ENCODE results near the gene CYP27B1. TPM values are rescaled to one million over a fixed set of nuclear protein-coding genes. Genes with fewer than 3 reads are reported as not detected.

The CYP27B1 gene
- total RNA-seq, 1 donor from 2014 or later: 5.2 TPM

DNA sequence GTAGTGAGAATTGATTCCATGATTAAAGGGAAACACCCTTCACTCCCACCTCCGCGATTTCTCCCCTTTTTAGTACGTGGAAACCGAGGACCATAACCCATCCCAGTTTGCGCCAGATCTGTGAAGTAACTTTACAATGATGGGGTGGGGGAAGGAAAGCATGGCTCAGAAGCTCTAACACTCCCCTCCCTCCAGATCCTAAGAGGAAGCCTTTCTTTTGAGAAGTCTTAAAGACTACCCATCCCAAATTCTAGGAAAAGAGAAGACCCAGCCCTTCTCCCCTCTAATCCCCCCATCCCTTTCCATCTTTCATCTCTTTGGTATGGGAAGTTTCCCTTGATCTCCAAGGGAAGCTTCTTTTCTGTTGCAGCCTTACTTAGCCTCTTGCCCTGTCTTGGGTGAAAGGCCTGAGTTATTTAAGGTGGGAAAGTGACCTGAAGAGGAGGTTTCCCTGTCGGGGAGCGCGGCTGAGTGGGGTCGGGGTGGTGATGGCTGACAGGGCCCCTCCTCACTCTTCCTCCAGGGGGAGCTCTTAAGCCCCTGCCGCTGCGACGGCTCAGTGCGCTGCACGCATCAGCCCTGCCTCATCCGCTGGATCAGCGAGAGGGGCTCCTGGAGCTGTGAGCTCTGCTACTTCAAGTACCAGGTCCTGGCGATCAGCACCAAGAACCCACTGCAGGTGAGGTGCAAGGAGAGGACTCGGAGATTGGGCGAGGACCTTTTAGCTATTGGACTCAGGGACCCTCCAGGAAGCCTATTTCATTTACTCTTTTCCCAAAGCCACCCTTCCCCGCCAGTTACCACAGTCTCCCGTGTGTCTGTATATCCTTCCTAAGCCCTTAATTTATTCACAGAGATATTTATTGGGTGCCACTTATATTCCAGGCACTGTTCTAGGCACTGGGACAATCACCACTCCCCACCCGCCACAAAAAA, 10.2 kb downstream of the CYP27B1 start:
- Histone ChIP-seq H3K27me3 (ENCODE audit: control insufficient read depth, insufficient read depth, low read length) (no peaks in the 10 kb centered on the region), H3K4me3 (ENCODE audit: low read depth, low read length) (no peak overlapping the region), H3K36me3 (ENCODE audit: control insufficient read depth, insufficient read depth, low read length) (peaks cover 3% of the 10 kb centered on the region)
- TF ChIP-seq, protein P1, sequence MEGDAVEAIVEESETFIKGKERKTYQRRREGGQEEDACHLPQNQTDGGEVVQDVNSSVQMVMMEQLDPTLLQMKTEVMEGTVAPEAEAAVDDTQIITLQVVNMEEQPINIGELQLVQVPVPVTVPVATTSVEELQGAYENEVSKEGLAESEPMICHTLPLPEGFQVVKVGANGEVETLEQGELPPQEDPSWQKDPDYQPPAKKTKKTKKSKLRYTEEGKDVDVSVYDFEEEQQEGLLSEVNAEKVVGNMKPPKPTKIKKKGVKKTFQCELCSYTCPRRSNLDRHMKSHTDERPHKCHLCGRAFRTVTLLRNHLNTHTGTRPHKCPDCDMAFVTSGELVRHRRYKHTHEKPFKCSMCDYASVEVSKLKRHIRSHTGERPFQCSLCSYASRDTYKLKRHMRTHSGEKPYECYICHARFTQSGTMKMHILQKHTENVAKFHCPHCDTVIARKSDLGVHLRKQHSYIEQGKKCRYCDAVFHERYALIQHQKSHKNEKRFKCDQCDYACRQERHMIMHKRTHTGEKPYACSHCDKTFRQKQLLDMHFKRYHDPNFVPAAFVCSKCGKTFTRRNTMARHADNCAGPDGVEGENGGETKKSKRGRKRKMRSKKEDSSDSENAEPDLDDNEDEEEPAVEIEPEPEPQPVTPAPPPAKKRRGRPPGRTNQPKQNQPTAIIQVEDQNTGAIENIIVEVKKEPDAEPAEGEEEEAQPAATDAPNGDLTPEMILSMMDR (IDR thresholded peaks at IDR 0.05; ENCODE audit: insufficient read depth, low read length, poor library complexity, severe bottlenecking): peak; percentile 83
- DNase-seq (ENCODE audit: low read depth): no peak

DNA sequence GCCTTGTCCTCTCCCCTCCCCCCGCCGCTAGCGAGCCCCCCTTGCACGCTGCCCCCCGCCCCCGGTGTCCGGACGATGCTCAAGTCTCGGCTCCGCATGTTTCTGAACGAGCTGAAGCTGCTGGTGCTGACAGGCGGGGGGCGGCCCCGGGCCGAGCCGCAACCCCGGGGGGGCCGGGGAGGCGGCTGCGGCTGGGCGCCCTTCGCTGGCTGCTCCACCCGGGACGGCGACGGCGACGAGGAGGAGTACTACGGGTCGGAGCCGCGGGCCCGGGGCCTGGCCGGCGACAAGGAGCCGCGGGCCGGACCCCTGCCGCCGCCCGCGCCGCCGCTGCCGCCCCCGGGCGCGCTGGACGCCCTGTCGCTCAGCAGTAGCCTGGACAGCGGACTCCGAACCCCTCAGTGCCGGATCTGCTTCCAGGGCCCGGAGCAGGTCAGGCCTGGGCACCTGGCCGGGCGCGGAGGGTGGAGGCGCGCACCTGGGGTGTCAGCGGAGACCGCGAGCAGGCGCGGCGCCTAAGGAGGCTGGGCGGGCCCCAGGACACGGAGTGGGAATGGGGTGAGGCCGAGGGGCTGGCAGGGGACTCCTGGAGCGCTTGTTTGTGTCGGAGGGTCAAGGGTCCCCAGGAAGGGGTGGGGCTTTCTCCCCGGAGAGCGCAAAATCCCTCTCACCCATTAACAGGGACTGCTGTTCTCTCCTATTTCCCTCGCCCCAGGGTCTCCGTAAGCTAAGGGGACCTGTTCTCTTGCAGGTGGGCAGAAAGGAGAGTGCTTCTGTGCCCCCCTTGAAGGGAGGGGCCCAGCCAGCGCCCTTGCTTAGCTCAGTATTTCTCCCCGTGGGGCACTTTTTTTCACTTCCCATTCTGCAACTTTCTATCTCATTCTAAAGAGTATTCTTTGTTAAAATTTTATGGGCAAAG, 11.2 kb downstream of the CYP27B1 start:
- DNase-seq (ENCODE audit: low read depth): no peak
- TF ChIP-seq, protein P1 (IDR thresholded peaks at IDR 0.05; ENCODE audit: insufficient read depth, low read length, poor library complexity, severe bottlenecking): no peak
- no peaks in the 10 kb centered on the region for H3K27me3 ChIP-seq (ENCODE audit: control insufficient read depth, insufficient read depth, low read length)

DNA sequence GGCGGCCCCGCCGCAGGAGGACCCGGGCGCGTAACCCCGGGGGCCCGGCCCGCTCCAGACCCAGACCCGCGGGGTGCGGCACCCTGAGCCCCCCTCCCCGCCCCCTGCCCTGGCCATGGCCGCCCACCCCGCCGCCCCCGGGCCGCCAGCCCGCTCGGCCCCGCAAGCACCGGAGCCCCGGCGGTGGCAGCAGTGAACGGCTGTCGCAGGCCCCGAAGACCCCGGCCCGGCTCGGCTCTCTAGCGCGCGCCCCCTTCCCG, 11.8 kb downstream of the CYP27B1 start:
- DNase-seq (ENCODE audit: low read depth): no peak
- Histone ChIP-seq H3K4me3 (ENCODE audit: low read depth, low read length) (peak overlapping the region; percentile 62), H3K27me3 (ENCODE audit: control insufficient read depth, insufficient read depth, low read length) (no peaks in the 10 kb centered on the region), H3K36me3 (ENCODE audit: control insufficient read depth, insufficient read depth, low read length) (peaks cover 3% of the 10 kb centered on the region)
- TF ChIP-seq, protein P1 (IDR thresholded peaks at IDR 0.05; ENCODE audit: insufficient read depth, low read length, poor library complexity, severe bottlenecking): no peak

More for the DNA sequence above, 11.2 kb downstream of the CYP27B1 start:
- peaks cover 3% of the 10 kb centered on the region for H3K36me3 ChIP-seq (ENCODE audit: control insufficient read depth, insufficient read depth, low read length)
- peak overlapping the region; percentile 62 for H3K4me3 ChIP-seq (ENCODE audit: low read depth, low read length)

DNA sequence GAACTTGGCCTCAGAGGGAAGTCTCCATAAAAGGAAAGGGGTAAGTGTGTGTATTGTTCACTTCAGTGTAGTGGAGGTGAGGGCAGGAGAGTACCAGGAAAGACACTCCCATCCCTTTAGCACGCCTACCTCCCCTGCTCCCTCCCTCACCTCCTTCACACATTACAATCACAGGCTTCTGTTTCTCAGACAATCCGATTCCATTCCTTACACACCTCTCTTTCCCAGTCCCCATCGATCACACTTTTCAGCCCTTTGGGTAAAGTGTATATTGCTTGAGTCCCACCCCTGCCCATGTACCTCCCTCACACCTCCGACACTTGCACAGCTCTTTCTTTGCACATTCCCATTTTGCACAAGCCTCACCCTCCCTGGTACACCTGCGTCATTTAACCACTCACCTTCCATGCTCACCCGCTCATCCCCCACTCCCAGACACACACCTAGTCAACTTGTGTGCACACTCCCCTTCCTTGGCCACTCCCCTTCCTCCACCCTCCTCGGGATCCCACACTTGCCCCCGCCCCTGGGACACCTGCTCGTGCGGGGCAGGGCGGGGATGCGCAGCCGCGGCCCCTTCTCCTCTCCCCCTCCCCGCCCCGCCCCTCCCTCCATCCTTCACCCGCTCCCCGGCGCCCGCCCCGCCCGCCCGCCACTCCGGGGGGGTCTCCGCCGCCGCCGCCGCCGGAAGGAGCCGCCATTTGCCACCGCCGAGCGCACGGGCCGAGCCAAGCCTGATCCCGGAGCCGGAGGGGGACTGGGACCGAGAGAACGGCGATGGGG, 12.3 kb downstream of the CYP27B1 start, which contains the start of gene MARCHF9:
MARCHF9 (plus strand) TSS at position 693 of the 783 bp plus-strand sequence. CDS start 426 bp downstream, outside the sequence.
- TF ChIP-seq, protein P1 (IDR thresholded peaks at IDR 0.05; ENCODE audit: insufficient read depth, low read length, poor library complexity, severe bottlenecking): no peak

DNA sequence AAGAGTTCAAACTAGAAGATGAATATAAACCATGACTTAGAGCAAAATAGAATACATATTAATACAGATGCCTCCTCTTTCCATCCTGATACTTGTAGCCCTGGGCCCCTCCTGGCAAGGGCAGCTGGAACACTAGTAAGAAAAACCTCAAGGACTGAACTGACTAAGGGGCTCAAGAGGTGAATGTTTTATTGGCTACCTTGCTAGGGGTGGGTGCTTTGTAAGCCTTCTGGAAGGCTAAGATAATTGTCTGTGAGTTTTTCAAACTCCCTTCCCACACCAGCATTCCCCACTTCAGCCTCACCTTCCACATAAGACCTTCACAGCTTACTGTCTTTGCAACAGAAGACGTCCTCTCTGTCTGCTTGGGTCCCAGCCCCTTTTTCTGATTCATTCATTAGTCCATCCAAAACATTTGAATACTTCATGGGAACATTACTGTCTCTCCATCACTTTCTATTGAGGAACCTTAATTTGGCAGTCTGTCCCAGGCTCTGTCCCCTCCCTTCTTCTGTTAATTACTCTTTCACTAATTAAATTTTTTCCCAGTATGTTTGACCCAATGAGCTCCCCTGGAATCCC, 13.0 kb downstream of the CYP27B1 start:
- no peak overlapping the region for H3K4me3 ChIP-seq (ENCODE audit: low read depth, low read length)
- TF ChIP-seq, protein P1 (IDR thresholded peaks at IDR 0.05; ENCODE audit: insufficient read depth, low read length, poor library complexity, severe bottlenecking): no peak
- no peak for DNase-seq (ENCODE audit: low read depth)
- H3K36me3 ChIP-seq (ENCODE audit: control insufficient read depth, insufficient read depth, low read length): peaks cover 4% of the 10 kb centered on the region
- no peaks in the 10 kb centered on the region for H3K27me3 ChIP-seq (ENCODE audit: control insufficient read depth, insufficient read depth, low read length)

More for the DNA sequence above, 12.3 kb downstream of the CYP27B1 start, which contains the start of gene MARCHF9:
- no peak for DNase-seq (ENCODE audit: low read depth)
- no peaks in the 10 kb centered on the region for H3K27me3 ChIP-seq (ENCODE audit: control insufficient read depth, insufficient read depth, low read length)
- H3K4me3 ChIP-seq (ENCODE audit: low read depth, low read length): peak within 1 kb of the TSS; percentile 62
- H3K36me3 ChIP-seq (ENCODE audit: control insufficient read depth, insufficient read depth, low read length): peaks cover 3% of the 10 kb centered on the region

All from kidney epithelial cell (primary cell).